ENCODE data around the gene AIF1L.
"Not testable (repeated sequence)": the region's sequence is repeated elsewhere in the genome, so short reads cannot be mapped to it uniquely, and the experiment has no call there.

AIF1L gene

GRCh38 chr9:131097126-131097947 lies 1.0 kb downstream of the AIF1L start:
- DNase-seq (ENCODE audit: low spot score): no peak
- ChIA-PET POLR2A (ENCODE audit: low non-redundant PET) (no interaction called here), CTCF (interaction anchor here (0.6 to 1.7 kb wide), 5 partner anchors 11 to 719 kb away, joined by 3 to 5 read pairs (median 4); no protein-coding TSS in a partner anchor)
- no peak overlapping the region for H3K27ac ChIP-seq
- TF ChIP-seq CTCF (conservative IDR thresholded peaks at IDR 0.05; ENCODE audit: low read depth): no peak

- POLR2A ChIA-PET (ENCODE audit: low non-redundant PET): no interaction called here
- TF ChIP-seq CTCF (conservative IDR thresholded peaks at IDR 0.05; ENCODE audit: low read depth): no peak
- H3K27ac ChIP-seq: no peak overlapping the region
- CTCF ChIA-PET: interaction anchor here (0.5 kb wide), 1 partner anchor 45 kb away, joined by 5 read pairs; no protein-coding TSS in a partner anchor
- no peak for DNase-seq (ENCODE audit: low spot score)
Observed at GRCh38 chr9:131097948-131098278, 1.6 kb downstream of the AIF1L start.

- no peak for TF ChIP-seq CTCF (conservative IDR thresholded peaks at IDR 0.05; ENCODE audit: low read depth)
- POLR2A ChIA-PET (ENCODE audit: low non-redundant PET): interaction anchor here (1.1 to 1.3 kb wide), 2 partner anchors 10 to 26 kb away, joined by 7 read pairs; partner anchors contain the start of gene NUP214
- CTCF ChIA-PET: interaction anchor here (0.5 to 0.6 kb wide), 2 partner anchors 21 to 45 kb away, joined by 3 to 5 read pairs; no protein-coding TSS in a partner anchor
- no peak for DNase-seq (ENCODE audit: low spot score)
- H3K27ac ChIP-seq: no peak overlapping the region
Observed at GRCh38 chr9:131098391-131099101, 2.2 kb downstream of the AIF1L start.

- CTCF ChIA-PET: interaction anchor here (0.6 kb wide), 2 partner anchors 9 to 21 kb away, joined by 3 to 5 read pairs; no protein-coding TSS in a partner anchor
- no peak for TF ChIP-seq CTCF (conservative IDR thresholded peaks at IDR 0.05; ENCODE audit: low read depth)
- POLR2A ChIA-PET (ENCODE audit: low non-redundant PET): interaction anchor here (1.1 to 1.3 kb wide), 2 partner anchors 10 to 26 kb away, joined by 7 read pairs; partner anchors contain the start of gene NUP214
- no peak for DNase-seq (ENCODE audit: low spot score)
- H3K27ac ChIP-seq: no peak overlapping the region
Observed at GRCh38 chr9:131099102-131099606, 2.8 kb downstream of the AIF1L start.

- ChIA-PET CTCF (interaction anchor here (0.6 kb wide), 1 partner anchor 8 kb away, joined by 5 read pairs; no protein-coding TSS in a partner anchor), POLR2A (ENCODE audit: low non-redundant PET) (interaction anchor here (1.3 kb wide), 1 partner anchor 25 kb away, joined by 7 read pairs; the partner anchor contains the start of gene NUP214)
- not testable (repeated sequence) for H3K27ac ChIP-seq
Observed at GRCh38 chr9:131099845-131100244, 3.5 kb downstream of the AIF1L start.

GRCh38 chr9:131100445-131100844 lies 4.1 kb downstream of the AIF1L start:
- DNase-seq (ENCODE audit: low spot score): no peak
- CTCF ChIA-PET: interaction anchor here (1.0 kb wide), 1 partner anchor 54 kb away, joined by 4 read pairs; no protein-coding TSS in a partner anchor
- no peak for TF ChIP-seq CTCF (conservative IDR thresholded peaks at IDR 0.05; ENCODE audit: low read depth)
- POLR2A ChIA-PET (ENCODE audit: low non-redundant PET): no interaction called here
- H3K27ac ChIP-seq: no peak overlapping the region

More at GRCh38 chr9:131099845-131100244, 3.5 kb downstream of the AIF1L start:
- not testable (repeated sequence) for DNase-seq (ENCODE audit: low spot score)

All from RWPE1 (cell line).